ENCODE measurements around the gene DNAJB12.
A peak's percentile ranks its signal among the peaks of the same experiment; 100 is the strongest.
"Not testable (repeated sequence)": the region's sequence is repeated elsewhere in the genome, so short reads cannot be mapped to it uniquely, and the experiment has no call there.

The DNAJB12 gene

GRCh38 chr10:72353028-72353964 is 1.4 kb downstream of the DNAJB12 start:
- in situ Hi-C loops (cut with HindIII; ENCODE audit: low pct_ligation_motif_present, low sequenced_read_pairs) = no loop called here
- H3K27me3 ChIP-seq (replicated peaks) = no peaks in the 10 kb centered on the region
- peak overlapping the region; percentile 99 for H3K4me3 ChIP-seq (ENCODE audit: low read depth, low read length)
- peak; percentile 48 for DNase-seq
- TF ChIP-seq CTCF (IDR thresholded peaks at IDR 0.05; ENCODE audit: low read depth, low read length, missing control alignments) = no peak
- peak overlapping the region; percentile 97 for H3K27ac ChIP-seq
- peaks cover 8% of the 10 kb centered on the region for H3K36me3 ChIP-seq (replicated peaks)

- in situ Hi-C loops (cut with HindIII; ENCODE audit: low pct_ligation_motif_present, low sequenced_read_pairs) = no loop called here
- no peak for DNase-seq
- Histone ChIP-seq H3K27ac (no peak overlapping the region), H3K4me3 (ENCODE audit: low read depth, low read length) (no peak overlapping the region), H3K36me3 (replicated peaks) (peaks cover 15% of the 10 kb centered on the region), H3K27me3 (replicated peaks) (no peaks in the 10 kb centered on the region)
- no peak for TF ChIP-seq CTCF (IDR thresholded peaks at IDR 0.05; ENCODE audit: low read depth, low read length, missing control alignments)
Observed at GRCh38 chr10:72351479-72351878, 3.2 kb downstream of the DNAJB12 start.

GRCh38 chr10:72349438-72349837 is 5.3 kb downstream of the DNAJB12 start:
- in situ Hi-C loops (cut with HindIII; ENCODE audit: low pct_ligation_motif_present, low sequenced_read_pairs) = no loop called here

GRCh38 chr10:72348282-72348681 is 6.4 kb downstream of the DNAJB12 start:
- in situ Hi-C loops (cut with HindIII; ENCODE audit: low pct_ligation_motif_present, low sequenced_read_pairs) = no loop called here
- Histone ChIP-seq H3K27ac (no peak overlapping the region), H3K4me3 (ENCODE audit: low read depth, low read length) (no peak overlapping the region), H3K36me3 (replicated peaks) (peaks cover 17% of the 10 kb centered on the region), H3K27me3 (replicated peaks) (no peaks in the 10 kb centered on the region)
- DNase-seq = no peak
- TF ChIP-seq CTCF (IDR thresholded peaks at IDR 0.05; ENCODE audit: low read depth, low read length, missing control alignments) = no peak

More at GRCh38 chr10:72349438-72349837, 5.3 kb downstream of the DNAJB12 start:
- DNase-seq = no peak
- H3K27ac ChIP-seq = no peak overlapping the region
- peaks cover 15% of the 10 kb centered on the region for H3K36me3 ChIP-seq (replicated peaks)
- no peak for TF ChIP-seq CTCF (IDR thresholded peaks at IDR 0.05; ENCODE audit: low read depth, low read length, missing control alignments)
- no peaks in the 10 kb centered on the region for H3K27me3 ChIP-seq (replicated peaks)
- H3K4me3 ChIP-seq (ENCODE audit: low read depth, low read length) = no peak overlapping the region

- DNase-seq; in situ Hi-C loops (cut with HindIII; ENCODE audit: low pct_ligation_motif_present, low sequenced_read_pairs): not testable (repeated sequence)
- H3K36me3 ChIP-seq (replicated peaks) = peaks cover 17% of the 10 kb centered on the region
Observed at GRCh38 chr10:72346117-72346516, 8.6 kb downstream of the DNAJB12 start.

GRCh38 chr10:72344932-72345331 is 9.8 kb downstream of the DNAJB12 start:
- DNase-seq = no peak
- no peak for TF ChIP-seq CTCF (IDR thresholded peaks at IDR 0.05; ENCODE audit: low read depth, low read length, missing control alignments)
- Histone ChIP-seq H3K27me3 (replicated peaks) (no peaks in the 10 kb centered on the region), H3K27ac (no peak overlapping the region), H3K36me3 (replicated peaks) (peaks cover 23% of the 10 kb centered on the region), H3K4me3 (ENCODE audit: low read depth, low read length) (no peak overlapping the region)
- in situ Hi-C loops (cut with HindIII; ENCODE audit: low pct_ligation_motif_present, low sequenced_read_pairs) = no loop called here

More at GRCh38 chr10:72346117-72346516, 8.6 kb downstream of the DNAJB12 start:
- H3K27ac ChIP-seq; H3K4me3 ChIP-seq (ENCODE audit: low read depth, low read length); H3K27me3 ChIP-seq (replicated peaks): not testable (repeated sequence)
